Measurements from ENCODE around the gene ZSCAN22.
A peak's percentile ranks its signal among the peaks of the same experiment; 100 is the strongest.

Gene ZSCAN22

GRCh38 chr19:58351990-58352755 lies 25.4 kb downstream of the ZSCAN22 start:
- no peak for DNase-seq (ENCODE audit: low spot score)

GRCh38 chr19:58352760-58353671 lies 26.2 kb downstream of the ZSCAN22 start, which contains the start of gene A1BG:
Gene A1BG, minus strand, starts transcription at chr19:58353492. Its CDS starts 55 bp downstream, at chr19:58353437.
- no peak for DNase-seq (ENCODE audit: low spot score)

- DNase-seq (ENCODE audit: low spot score), result no peak
Measured at GRCh38 chr19:58353717-58354477, 27.1 kb downstream of the ZSCAN22 start.

GRCh38 chr19:58354478-58355030 lies 27.8 kb downstream of the ZSCAN22 start:
- DNase-seq (ENCODE audit: low spot score), result no peak

- no peak for DNase-seq (ENCODE audit: low spot score)
Measured at GRCh38 chr19:58355215-58355796, 28.5 kb downstream of the ZSCAN22 start.

GRCh38 chr19:58355908-58356765 lies 29.3 kb downstream of the ZSCAN22 start:
- peak; percentile 41 for DNase-seq (ENCODE audit: low spot score)

- DNase-seq (ENCODE audit: low spot score), result no peak
Measured at GRCh38 chr19:58356766-58357480, 30.1 kb downstream of the ZSCAN22 start.

- DNase-seq (ENCODE audit: low spot score), result no peak
Measured at GRCh38 chr19:58357481-58358145, 30.8 kb downstream of the ZSCAN22 start.

GRCh38 chr19:58361900-58362271 lies 35.1 kb downstream of the ZSCAN22 start:
- DNase-seq (ENCODE audit: low spot score), result peak; percentile 44

GRCh38 chr19:58362272-58362994 lies 35.6 kb downstream of the ZSCAN22 start, which contains the start of gene ZNF497:
Gene ZNF497, minus strand, starts transcription at chr19:58362751. Its CDS starts 5,116 bp downstream, at chr19:58357635.
- DNase-seq (ENCODE audit: low spot score), result peak; percentile 98

- no peak for DNase-seq (ENCODE audit: low spot score)
Measured at GRCh38 chr19:58364146-58364545, 37.4 kb downstream of the ZSCAN22 start.

GRCh38 chr19:58366585-58367430 lies 40.0 kb downstream of the ZSCAN22 start:
- no peak for DNase-seq (ENCODE audit: low spot score)

- DNase-seq (ENCODE audit: low spot score), result no peak
Measured at GRCh38 chr19:58367698-58368454, 41.1 kb downstream of the ZSCAN22 start.

GRCh38 chr19:58368561-58369360 lies 42.0 kb downstream of the ZSCAN22 start:
- no peak for DNase-seq (ENCODE audit: low spot score)

GRCh38 chr19:58372311-58373133 lies 45.7 kb downstream of the ZSCAN22 start:
- DNase-seq (ENCODE audit: low spot score), result no peak

Measured in germinal center (tissue), 1 donor.